Adrenal gland (tissue), 5 donors: ENCODE data around the gene TMEM229B.

Experiments
- CTCF ChIP-seq, 6 experiments: fragments of 450-650 bp in 4 of 6; fragments of 200-600 bp in 2 of 6; sonication (generic) in 1 of 6; IDR thresholded peaks; 1 replicate in 5 of 6; 2 replicates in 1 of 6; pipeline versions ENCODE4 v1.5.1 to v1.8.0; 2016 to 2021; ENCODE audit warnings: antibody characterized with exemption in 6 of 6, mild to moderate bottlenecking in 2 of 6, moderate library complexity in 1 of 6
- POLR2A ChIP-seq, 2 donors: fragments of 450-650 bp; IDR thresholded peaks; one replicate each; pipeline ENCODE4 v1.6.1; 2017; ENCODE audit warnings: antibody characterized with exemption in 2 of 2, mild to moderate bottlenecking in 2 of 2, moderate library complexity in 1 of 2
- donor health status: DM: no; HTN: no; CAD: no.

DNA sequence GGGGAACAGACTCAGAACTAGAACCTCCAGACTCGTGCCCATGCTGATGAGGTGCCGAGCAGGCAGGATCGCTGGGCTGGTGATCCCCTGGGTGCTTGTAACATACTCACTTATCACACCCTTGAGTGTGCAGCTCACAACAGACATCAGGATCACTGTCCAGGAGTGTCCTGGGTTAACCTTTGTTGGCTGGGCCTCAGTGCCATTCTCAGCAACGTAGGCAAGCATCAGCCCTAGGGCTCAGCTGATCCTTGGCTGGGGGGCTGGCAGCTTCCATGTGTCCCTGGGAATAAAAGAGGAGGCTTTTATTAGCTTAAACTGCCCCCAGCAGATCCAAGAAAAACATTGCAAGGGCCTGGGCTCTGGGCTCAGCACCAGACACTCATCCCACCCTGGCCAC, 1.6 kb downstream of the TMEM229B start:
- no peak for TF ChIP-seq CTCF (IDR thresholded peaks at IDR 0.05)
- TF ChIP-seq POLR2A (IDR thresholded peaks at IDR 0.05) = no peak
